NCI-H446 treated with DMSO at 0.1 percent for 48 hours (cell line): ENCODE data around the gene PLXND1.
A peak's percentile ranks its signal among the peaks of the same experiment; 100 is the strongest.

Experiments used
- DNase-seq: peaks from one replicate; lab custom pipeline; 2025; lab: John Stamatoyannopoulos, UW

The PLXND1 gene

DNA sequence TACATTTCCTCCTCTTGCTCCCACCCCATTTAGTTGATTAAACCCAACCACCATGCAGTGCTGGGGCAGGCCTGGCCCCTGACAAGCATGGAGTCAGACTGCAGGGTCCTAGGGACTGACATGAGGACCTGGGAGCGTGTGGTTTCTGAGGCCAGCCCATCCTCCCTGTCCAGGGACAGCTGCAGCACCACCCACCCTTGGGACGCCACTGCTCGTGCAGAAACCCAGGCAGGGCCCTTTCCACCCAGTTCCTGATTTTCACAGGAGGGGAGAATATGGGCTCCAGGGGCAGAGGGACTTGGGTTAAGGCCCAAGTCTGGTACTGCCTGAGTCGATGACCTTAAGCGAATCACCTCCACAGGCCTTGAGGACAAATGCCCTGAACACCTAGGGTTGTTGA is 23.7 kb downstream of the PLXND1 start:
- DNase-seq: no peak

DNA sequence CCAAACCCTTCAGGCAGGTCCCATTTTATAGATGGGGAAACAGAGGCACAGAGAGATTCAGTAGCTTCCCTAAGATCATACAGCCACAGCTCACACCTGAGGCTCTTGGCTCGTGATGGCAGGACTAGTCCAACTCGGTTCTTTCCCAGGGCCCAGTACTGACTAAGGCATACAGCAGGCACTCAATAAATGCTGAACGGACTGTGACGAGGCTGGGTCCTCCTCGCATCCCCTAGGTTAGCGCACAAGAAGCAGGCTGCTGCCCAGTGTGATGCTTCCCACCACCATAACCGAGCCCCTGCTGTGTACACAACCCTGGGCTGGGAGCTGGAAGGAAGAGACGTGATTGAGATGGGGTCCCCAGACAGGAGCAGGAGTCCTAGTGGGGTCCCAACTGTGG is 24.9 kb downstream of the PLXND1 start:
- DNase-seq: no peak

DNA sequence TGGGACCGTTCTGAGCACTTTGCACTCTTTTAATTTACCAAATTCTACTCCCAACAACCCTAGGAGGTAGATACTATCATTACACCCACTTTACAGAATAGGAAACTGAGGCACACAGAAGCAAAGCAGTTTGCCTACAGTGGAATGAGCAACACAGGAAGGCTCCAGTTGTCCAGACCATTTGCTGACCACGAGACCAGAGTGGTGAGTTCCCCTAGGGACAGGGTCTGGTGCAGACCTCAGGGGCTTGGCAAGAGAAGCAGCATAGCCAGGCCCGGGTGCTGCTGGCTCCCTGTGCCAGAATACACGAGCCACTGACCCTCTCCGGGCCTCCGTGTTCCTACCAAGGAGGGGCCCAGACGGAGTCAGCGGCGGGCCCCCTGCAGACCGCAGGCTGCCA is 26.5 kb downstream of the PLXND1 start:
- no peak for DNase-seq

DNA sequence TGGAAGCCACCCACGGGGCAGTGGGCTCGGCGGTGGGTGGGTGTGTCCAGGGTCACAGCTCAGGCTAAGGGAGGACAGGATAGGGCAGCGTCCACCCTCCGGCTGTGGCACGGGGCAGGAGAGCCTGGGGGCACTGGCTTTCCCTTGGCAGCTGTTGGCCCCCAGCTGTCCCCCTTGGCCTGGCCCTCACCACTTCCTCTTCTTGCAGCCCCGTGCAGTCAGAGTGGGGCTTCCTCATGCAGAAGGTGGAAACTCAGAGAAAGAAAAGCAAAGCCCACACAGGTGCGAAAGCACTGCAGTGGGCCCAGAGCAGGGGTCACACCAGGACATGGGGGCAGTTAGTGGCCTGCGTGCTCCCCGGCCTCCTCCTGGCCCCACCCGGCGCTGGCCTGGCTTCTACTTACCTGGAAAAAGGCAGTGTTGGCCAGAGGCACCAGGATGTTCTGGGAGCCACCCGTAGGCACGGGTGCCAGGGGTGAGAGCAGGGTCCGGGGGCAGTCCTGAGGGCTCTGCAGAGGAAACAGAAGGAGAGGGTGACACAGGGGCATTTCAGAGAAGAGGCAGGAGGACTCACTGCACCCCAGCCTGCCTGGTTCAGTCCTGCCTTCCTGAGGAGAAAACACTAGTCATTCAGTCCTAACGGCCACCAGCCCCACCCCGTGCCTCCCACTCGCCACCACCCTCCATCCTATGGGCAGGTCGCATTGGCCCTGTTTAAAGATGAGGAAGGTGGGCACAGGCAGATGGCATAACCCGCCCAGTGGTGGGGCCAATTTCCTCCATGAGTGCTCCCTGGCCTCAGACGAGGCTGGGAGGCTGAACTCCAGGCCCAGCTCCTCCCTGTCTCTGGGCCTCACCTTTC is 28.3 kb downstream of the PLXND1 start:
- DNase-seq: no peak

DNA sequence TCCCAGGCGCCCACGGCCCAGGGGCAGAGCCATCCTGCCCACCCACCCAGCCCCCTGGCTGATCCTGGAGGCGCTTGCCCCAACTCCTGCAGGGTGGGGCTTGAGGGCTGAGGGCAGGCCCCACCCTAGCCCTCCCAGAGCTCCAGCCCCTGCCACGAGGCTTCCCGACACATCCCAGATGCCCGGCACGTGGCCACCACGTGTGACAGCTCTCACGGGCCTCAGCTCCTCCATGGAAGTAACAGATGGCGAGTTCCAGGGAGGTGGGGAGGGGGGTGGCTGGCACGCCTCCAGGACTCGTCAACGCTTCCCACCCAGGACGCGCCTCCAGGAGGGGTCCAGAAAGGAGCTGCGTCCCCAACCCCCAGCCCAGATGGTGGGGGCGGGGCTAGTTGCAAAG is 29.1 kb downstream of the PLXND1 start:
- DNase-seq: no peak

DNA sequence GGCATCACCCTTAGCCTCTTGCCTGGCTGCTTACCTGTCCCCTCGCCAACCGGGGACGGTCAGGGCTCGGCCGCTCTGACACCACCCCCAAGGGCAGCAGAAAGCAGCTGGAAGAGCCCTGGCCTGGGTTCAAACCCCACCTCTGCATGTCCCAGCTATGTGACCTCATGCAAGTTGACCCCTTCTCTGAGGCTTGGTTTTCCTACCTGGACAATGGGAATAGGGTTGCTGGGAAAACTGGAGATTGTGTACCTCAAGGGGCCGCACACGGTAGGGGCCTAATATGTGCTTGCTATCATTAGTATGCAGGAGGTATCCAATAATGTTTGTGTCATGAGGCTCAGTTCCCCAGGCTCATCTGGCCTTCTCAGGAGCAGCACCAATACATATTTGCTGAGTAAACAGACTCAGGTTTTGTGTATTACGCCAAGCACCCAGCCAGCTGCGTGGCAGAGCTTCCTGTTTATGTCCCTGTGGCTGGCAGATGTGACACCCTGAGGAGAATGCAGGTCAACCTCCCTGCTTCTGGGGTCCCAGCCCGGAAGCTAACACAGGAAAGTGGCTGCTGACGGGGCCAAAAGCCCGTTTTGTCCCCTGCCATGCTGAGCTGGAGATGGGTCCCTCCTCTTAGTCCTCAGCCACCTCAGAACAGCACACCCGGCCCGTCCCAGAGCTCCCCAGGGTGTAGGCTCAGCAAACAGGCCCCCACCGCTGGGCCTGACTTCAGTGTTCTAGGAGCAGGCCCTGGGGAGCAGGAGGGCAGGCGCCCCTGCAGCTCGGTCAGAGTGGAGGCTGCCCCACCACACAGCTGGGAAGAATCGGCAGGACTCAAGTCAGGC is 29.7 kb downstream of the PLXND1 start:
- no peak for DNase-seq

DNA sequence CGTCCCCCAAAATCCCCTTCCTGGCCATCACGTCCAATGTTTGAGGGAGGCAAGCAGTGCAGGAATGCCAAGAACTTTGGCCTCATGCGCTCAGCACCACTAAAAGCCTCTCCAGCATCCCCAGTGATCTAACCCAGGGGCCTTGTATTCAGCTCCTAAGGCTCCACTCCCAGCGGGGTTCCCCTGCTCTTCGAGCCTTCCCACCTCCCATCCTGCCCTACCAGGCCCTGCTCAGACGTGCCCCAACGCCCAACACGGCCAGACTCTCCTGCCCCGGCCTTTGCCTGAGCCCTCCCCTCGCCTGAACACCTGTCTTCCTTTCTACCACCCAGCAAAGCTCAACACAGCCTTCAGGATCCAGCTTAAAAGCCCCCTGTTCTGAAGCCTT is 30.5 kb downstream of the PLXND1 start:
- DNase-seq: no peak

DNA sequence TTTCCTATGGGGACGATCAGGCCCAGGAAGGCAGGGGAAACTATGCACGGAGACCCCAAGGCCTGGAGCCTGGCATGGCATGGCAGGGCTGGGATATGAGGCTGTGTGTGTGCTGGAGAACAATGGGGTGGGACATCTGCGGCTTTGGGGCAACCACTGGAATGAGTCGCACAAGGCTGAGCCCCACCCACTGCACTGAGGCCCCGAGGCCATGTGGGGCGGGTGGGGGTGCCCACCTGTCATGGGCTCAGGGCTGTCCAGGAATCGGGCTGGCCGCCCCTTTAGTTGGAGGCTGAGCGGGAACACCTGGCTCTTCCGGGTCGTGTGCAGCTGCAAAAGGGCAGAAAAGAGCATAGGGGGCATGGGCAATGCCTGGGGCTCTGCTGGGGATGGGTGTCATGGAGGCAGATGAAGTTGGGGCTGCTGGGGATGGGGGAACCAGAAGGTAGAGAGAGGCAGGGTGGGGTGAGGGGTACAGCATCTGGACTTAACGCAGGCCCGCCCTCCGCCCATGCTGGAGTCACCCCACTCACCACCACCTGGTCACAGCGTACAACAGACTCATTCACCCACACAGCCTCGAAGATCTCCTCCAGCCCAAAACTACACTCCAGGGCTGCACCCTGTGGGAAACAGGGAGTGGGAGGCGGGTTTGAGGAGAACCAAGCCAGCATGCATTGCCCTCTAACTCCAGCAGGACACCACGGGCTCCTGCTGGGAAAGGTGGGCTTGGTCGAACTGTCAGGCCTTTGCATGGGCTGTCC is 31.1 kb downstream of the PLXND1 start:
- no peak for DNase-seq

DNA sequence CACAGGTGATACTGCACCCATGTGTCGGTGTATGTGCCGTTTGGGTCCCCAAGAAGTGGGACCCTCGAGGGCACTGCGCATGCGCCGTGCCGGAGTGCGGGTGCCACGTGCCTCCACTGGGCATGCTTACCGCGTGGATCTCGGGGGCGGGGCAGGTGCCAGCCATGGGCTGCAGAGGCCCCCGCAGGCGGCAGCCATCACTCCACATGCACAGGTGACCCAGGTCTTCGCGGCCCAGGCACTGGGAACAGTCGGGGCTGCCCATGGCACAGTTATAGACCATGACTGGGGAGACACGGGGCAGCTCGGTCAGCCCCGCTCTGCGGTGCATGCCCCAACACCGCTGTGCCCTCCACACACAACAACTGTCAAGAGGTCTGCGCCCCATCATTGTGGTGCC is 32.3 kb downstream of the PLXND1 start:
- DNase-seq: no peak

DNA sequence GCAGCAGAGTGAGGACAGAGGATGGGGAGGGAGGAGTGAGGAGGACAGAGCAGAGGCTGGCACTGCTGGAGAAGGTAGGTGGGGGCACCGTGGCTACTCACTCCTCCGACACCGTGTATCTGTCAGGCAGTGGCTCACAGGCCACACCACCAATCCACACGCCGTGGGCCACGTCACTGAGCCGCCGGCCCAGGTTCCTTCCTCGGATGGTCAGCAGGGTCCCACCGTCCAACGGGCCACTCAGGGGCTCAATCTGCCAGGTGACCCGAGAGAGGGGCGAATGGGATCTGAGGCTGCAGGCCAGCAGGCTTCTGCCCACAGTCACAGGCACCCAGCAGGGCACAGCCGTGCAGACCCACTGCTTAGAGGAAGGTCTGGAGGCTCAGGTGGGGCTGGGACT is 33.0 kb downstream of the PLXND1 start:
- DNase-seq: no peak

DNA sequence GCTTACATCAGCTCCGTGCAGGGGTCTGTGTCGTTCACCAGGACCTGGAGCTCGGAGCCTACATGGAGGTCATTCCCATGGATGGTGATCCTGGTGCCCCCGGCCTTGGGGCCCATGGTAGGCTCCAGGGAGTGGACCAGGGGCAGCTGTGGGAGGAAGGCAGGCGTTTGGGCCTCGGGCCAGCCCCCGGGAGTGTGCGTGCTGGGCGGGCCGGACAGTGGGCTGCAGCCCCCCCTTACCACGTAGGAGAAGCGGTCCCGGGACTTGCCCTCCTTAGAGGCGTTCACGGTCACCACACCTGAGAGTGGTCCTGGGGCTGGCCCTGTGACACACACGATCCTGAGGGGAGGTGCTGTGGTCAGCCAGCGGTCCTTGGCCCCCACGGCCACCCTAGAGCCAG is 33.9 kb downstream of the PLXND1 start:
- DNase-seq: no peak

DNA sequence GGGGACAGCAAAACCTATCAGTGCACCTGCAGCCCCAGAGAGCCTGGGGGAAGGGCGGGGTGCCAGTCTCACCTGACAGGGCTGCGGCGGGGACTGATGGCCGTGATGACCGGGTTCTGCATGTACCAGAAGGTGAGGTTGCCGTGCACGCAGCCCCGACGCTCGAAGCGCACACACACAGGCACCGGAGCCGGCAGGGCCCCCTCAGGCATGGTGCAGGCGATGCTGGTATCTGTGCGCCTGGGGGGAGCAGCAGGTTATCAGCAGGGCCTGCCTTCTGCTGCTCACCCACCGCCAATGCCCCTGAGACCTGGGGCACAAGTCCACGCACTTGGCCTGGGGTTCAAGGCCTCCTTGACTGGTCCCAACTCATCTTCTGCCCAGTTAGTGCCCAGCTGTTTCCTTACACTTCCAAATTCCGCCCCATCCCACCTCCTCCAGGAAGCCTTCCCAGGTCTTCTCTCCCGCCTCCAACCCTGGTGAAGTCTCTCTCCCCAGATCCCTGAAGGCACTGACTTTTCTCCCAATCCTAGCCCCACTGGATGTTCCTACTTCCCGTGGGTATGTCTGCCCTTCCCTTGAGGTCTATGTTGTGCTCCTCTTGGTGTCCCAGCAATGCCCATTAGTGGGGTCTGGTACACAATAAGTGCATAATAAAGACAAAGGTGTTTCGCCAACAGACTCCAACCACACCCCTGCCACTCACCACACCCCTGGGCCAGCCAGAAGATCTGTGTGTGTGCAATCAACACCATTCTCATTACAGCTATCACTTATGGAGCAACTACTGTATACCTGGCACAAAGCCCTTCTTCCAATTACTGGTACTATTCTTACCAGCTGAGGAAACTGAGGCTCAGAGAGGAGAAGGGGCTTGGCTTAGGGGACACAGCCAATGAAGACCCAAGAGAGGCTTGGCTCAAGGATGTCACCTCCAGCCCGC is 34.6 kb downstream of the PLXND1 start:
- no peak for DNase-seq

DNA sequence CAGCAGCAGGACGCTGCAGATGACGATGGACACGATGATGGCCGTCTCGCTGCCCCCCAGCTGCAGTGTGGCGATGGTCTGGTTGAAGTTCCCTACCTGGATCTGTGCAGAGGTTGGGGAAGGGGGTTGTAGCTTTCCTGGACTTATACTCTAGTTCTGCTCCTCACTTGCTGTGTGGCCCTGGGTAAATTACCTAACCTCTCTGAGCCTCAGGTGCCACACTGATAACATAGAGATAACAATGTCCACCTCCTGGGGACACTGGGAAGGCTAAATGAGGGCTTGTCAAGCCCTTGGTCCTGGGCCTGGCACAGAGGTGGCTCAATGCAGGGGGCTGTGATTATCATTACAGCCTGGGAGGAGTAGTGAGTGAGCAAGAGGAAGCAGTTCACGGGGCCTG is 36.6 kb downstream of the PLXND1 start:
- no peak for DNase-seq

DNA sequence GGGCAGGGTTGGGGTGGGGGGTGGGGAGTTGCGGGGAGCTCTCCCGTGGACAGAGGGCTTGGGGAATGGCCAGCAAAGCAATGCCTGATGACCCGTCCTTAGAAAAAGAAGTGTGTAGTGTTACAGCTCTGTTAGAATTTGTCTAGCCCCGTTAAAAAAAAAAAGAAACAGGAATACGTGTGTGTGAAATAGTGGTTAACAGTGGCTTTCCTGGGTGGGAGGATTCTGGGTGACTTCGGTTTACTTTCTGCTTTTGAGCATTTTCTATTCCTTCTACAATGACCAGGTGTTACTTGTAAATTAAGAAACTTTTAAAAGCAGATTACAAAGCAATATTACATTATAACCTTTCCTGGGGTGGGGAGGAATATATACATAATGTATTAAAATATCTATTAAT is 38.5 kb downstream of the PLXND1 start:
- DNase-seq: no peak

DNA sequence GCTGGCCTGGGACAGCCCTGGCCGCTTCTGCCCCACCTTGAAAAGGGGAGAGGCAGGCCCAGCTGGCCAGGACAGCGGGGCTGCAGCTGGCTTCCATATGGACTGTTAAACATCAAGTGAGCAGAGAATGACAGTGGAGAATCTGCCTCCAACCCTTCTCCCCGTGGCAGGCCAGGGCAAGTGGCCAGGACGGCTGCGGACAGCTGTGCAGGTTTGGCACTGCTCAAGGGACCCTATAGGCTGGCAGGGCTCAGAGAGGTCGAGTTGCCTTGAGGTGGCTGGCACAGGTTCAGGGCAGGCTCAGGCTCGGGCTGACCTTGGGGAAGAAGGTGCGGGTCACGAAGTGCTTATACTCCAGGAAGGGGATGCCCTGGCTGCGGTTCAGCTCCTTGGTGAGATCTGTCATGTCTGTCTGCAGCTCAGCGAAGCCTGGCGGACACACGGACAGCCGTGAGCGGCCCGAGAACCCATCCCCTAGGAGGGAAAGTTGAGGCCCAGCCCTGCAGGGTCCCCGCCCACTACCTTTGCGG is 39.2 kb downstream of the PLXND1 start:
- DNase-seq: peak; percentile 29

DNA sequence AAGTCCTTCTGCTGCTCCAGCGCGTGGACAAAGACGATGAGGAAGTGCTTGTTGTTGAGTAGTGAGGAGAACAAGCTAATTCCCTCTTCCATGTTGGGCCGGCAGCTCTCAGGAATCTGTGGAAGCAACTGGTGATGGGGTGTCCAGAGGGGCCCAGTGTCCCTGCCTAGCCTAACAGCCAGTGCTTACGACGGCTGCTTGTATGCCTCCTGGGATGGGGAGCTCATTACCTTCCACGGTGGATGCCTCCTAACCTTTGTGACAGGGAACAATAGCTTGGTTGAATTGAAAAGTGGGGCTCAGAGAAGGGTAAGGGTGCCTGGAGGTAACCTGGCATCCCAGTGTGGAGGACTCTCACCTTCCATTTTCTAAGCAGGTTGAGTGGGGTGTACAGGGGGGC is 40.6 kb downstream of the PLXND1 start:
- no peak for DNase-seq

DNA sequence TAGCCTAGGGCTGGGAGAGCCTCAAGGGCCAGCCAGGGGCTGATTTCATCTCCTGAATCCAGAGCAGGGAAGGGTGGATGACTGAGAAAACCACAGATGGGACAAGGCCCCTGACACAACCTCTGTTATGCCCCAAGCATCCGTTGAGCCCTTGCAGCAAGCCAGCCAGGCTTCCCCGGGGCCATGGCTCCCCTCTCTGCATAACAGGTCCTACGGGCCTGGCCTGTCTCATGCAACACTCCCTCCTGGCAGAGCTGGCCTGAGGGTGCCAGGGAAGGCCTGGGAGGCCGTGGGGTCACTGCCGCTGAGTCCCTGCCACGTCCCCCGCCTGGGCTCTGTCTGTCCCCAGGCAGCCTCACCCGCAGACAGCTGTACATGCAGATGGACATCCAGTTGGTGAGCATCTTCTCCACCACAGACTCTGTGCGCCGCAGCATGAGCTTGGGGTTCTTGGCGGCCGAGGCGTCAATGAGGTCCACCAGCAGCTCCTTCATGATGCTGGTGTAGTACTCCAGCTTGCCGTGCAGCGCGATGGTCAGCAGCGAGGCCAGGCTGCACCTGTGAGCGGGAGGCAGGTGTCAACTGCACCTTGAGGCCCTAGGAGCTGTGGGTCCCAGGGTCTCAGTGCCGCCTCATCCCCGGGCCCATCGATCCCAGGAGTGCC is 41.4 kb downstream of the PLXND1 start:
- no peak for DNase-seq

DNA sequence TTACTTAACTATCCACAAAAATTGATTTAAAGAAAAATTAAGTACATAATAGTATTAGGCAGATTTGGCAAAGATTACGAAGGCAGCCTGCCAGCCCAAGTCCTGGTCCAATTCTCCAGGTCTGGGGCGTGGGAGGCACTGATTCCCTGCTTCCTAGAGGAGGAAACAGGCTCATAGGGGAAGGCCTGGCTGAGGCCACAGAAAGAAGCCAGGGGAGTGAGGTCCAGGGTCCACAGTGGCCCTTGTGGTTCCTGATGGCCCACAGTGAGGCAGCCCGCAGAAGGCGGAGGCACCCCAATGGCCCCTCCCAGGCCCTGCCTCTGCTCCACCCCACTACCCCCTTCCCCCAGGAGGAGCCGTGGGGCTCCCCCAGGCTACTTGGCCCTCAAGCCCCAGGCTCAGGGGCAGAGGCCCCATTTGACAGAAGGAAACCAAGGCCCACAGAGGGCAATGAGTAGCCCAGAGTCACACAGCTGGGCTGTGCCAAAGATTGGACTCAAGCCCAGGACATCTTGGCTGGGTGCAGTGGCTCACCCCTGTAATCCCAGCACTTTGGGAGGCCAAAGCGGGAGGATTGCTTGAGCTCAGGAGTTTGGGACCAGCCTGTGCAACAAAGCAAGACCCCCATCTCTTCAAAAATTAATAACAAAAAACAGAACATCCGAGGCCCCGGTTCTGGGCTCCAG is 42.5 kb downstream of the PLXND1 start:
- DNase-seq: no peak

DNA sequence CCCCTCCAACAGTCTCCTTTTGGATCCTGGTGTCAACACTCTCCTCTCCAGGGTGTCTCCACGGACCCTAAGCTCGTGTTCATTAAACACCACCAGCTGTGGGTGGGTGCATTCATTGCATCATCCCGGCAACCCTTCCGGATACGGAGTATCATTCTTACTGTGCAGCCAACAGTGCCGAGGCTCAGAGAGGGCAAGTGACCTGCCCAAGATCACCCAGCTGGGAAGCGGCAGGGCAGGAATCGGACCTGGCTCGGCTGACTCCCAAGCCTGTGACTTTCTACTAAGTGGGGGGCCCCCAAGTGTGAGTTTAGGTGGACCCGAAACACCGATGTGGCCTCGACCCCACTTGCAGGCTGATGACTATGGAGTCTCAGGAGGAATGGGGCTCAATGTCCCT is 43.1 kb downstream of the PLXND1 start:
- no peak for DNase-seq

DNA sequence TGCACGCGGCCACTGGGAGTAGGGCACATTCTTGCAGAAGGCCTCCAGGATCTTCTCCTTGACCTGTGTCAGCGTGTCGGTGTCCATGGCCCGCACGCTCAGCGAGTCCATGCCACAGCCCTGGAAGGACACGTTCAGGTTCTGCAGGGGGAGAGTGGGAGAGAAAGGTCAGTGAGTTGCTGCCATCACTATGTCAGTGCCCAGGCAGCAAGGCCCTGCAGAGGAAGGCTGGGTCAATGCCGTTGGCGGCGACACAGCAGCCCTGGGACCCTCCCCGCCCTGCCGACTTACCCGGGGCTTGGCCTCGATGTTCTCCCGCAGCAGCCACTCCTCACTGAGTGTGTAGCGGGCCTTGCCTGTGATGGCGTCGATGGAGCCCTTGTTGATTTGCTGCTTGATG is 43.7 kb downstream of the PLXND1 start:
- no peak for DNase-seq
